Measurements from ENCODE around the gene SEC23A. TPM values are rescaled to one million over a fixed set of nuclear protein-coding genes. Genes with fewer than 3 reads are reported as not detected.

Gene SEC23A
- total and polyA plus RNA-seq, 2 of the 13 experiments (the other 11 are each of a cell fraction or from before 2014, with no cell fraction given), result 403 to 887 TPM

DNA sequence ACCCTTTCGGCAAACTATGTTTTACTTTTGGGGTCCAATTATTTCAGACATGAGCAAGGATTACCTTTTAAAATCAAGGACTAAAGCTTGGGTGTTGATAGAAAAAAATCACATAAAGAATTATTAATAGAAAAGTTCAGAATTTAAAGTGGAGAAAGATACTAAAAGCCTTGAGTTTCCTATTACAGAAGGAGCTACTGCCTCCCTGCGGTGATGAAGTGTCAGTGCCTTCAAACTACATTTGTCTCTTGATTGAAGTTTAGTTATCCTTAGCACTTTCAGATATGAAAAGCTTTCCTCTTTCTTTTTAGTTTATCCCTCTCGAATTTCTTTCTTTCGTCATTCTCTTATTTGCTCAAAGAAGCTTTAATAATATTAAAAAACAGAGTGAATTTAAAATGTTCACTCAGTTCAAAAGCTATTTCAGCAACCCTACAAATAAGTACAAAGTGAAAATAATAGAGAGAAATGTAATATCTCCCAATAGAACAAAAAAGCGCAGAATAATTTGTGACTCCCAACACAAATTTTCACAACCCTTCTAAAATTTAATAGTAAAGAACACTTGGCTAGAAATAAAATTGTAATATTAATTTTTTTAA is 87.6 kb downstream of the SEC23A start (continued):
- TF ChIP-seq MYNN (CRISPR knock-in tag; IDR thresholded peaks at IDR 0.05; ENCODE audit: low read depth) (no peak), EP300 (IDR thresholded peaks at IDR 0.05; ENCODE audit: low read depth in 2 of 2, low read length in 2 of 2) (no peak), EP300 (CRISPR knock-in tag; IDR thresholded peaks at IDR 0.05; ENCODE audit: borderline replicate concordance) (no peak), SMARCC2 (IDR thresholded peaks at IDR 0.05) (no peak), NRL (CRISPR knock-in tag; IDR thresholded peaks at IDR 0.05; ENCODE audit: borderline replicate concordance) (no peak), KLF6 (CRISPR knock-in tag; IDR thresholded peaks at IDR 0.05) (0 out of 2 replicates have a peak, but pooled peaks have one; percentile 56), GABPA (IDR thresholded peaks at IDR 0.05; ENCODE audit: low read depth, low read length) (no peak), GABPA (CRISPR knock-in tag; IDR thresholded peaks at IDR 0.05; ENCODE audit: low read depth) (no peak), ZNF569 (CRISPR knock-in tag; IDR thresholded peaks at IDR 0.05; ENCODE audit: borderline replicate concordance) (no peak), ZBTB1 (CRISPR knock-in tag; IDR thresholded peaks at IDR 0.05; ENCODE audit: borderline replicate concordance) (no peak), ZNF670 (CRISPR knock-in tag; IDR thresholded peaks at IDR 0.05; ENCODE audit: borderline replicate concordance) (0 out of 2 replicates have a peak, but pooled peaks have one; percentile 40), ETV5 (CRISPR knock-in tag; IDR thresholded peaks at IDR 0.05; ENCODE audit: borderline replicate concordance) (no peak), CENPX (CRISPR knock-in tag; IDR thresholded peaks at IDR 0.05) (no peak), HDAC2 (CRISPR knock-in tag; IDR thresholded peaks at IDR 0.05) (no peak), RFXAP (CRISPR knock-in tag; IDR thresholded peaks at IDR 0.05; ENCODE audit: borderline replicate concordance) (no peak), THAP11 (CRISPR knock-in tag; IDR thresholded peaks at IDR 0.05) (no peak), ZBTB20 (CRISPR knock-in tag; IDR thresholded peaks at IDR 0.05; ENCODE audit: borderline replicate concordance, low read depth) (no peak)
- TF ChIP-seq, protein P1, sequence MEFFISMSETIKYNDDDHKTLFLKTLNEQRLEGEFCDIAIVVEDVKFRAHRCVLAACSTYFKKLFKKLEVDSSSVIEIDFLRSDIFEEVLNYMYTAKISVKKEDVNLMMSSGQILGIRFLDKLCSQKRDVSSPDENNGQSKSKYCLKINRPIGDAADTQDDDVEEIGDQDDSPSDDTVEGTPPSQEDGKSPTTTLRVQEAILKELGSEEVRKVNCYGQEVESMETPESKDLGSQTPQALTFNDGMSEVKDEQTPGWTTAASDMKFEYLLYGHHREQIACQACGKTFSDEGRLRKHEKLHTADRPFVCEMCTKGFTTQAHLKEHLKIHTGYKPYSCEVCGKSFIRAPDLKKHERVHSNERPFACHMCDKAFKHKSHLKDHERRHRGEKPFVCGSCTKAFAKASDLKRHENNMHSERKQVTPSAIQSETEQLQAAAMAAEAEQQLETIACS (CRISPR knock-in tag; IDR thresholded peaks at IDR 0.05), result no peak
- TF ChIP-seq, protein P2, sequence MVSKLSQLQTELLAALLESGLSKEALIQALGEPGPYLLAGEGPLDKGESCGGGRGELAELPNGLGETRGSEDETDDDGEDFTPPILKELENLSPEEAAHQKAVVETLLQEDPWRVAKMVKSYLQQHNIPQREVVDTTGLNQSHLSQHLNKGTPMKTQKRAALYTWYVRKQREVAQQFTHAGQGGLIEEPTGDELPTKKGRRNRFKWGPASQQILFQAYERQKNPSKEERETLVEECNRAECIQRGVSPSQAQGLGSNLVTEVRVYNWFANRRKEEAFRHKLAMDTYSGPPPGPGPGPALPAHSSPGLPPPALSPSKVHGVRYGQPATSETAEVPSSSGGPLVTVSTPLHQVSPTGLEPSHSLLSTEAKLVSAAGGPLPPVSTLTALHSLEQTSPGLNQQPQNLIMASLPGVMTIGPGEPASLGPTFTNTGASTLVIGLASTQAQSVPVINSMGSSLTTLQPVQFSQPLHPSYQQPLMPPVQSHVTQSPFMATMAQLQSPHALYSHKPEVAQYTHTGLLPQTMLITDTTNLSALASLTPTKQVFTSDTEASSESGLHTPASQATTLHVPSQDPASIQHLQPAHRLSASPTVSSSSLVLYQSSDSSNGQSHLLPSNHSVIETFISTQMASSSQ (IDR thresholded peaks at IDR 0.05; ENCODE audit: low read depth), result no peak
- TF ChIP-seq, protein P2 (CRISPR knock-in tag; IDR thresholded peaks at IDR 0.05; ENCODE audit: borderline replicate concordance), result no peak
- TF ChIP-seq, protein P3, sequence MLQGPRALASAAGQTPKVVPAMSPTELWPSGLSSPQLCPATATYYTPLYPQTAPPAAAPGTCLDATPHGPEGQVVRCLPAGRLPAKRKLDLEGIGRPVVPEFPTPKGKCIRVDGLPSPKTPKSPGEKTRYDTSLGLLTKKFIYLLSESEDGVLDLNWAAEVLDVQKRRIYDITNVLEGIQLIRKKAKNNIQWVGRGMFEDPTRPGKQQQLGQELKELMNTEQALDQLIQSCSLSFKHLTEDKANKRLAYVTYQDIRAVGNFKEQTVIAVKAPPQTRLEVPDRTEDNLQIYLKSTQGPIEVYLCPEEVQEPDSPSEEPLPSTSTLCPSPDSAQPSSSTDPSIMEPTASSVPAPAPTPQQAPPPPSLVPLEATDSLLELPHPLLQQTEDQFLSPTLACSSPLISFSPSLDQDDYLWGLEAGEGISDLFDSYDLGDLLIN (CRISPR knock-in tag; IDR thresholded peaks at IDR 0.05; ENCODE audit: borderline replicate concordance), result no peak
- TF ChIP-seq, protein P4, sequence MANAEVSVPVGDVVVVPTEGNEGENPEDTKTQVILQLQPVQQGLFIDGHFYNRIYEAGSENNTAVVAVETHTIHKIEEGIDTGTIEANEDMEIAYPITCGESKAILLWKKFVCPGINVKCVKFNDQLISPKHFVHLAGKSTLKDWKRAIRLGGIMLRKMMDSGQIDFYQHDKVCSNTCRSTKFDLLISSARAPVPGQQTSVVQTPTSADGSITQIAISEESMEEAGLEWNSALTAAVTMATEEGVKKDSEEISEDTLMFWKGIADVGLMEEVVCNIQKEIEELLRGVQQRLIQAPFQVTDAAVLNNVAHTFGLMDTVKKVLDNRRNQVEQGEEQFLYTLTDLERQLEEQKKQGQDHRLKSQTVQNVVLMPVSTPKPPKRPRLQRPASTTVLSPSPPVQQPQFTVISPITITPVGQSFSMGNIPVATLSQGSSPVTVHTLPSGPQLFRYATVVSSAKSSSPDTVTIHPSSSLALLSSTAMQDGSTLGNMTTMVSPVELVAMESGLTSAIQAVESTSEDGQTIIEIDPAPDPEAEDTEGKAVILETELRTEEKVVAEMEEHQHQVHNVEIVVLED (CRISPR knock-in tag; IDR thresholded peaks at IDR 0.05; ENCODE audit: borderline replicate concordance), result no peak
